B cell (primary cell): ENCODE data around the gene SUPT20HL1. TPM values are rescaled to one million over a fixed set of nuclear protein-coding genes. Genes with fewer than 3 reads are reported as not detected.

ENCODE experiments used
- ATAC-seq: fragments of 200-7000 bp; cut with Tn5 transposase; one replicate; pipeline ENCODE4 v1.10.0; 2021; ENCODE audit warnings: low read depth, mild to moderate bottlenecking, moderate number of reproducible peaks, moderate library complexity
- CTCF ChIA-PET: fragments of 350-600 bp; sonication (Branson Sonifier 250); formaldehyde crosslinking; loops from one replicate; lab custom pipeline; 2021; ENCODE audit warnings: antibody characterized with exemption, inconsistent platforms; lab: Charles Lee
- POLR2A ChIA-PET: fragments of 350-600 bp; sonication (Branson Sonifier 250); formaldehyde crosslinking; loops from one replicate; lab custom pipeline; 2021; ENCODE audit warnings: antibody characterized with exemption; lab: Charles Lee
- DNase-seq: peaks from one replicate; pipeline ENCODE4 v3.0.0; 2013
- H2AFZ ChIP-seq: 2 replicates; pipeline ENCODE4 v1.6.1; 2012; ENCODE audit warnings: mild to moderate bottlenecking, low read depth, low read length; ENCODE audit not compliant: insufficient read depth, poor library complexity, severe bottlenecking
- H3K27ac ChIP-seq, 2 donors: 1 replicate in 1 of 2; 2 replicates in 1 of 2; pipeline ENCODE4 v1.5.1; 2012 to 2013; ENCODE audit warnings: low read length in 2 of 2, mild to moderate bottlenecking in 2 of 2, moderate library complexity in 1 of 2
- H3K27me3 ChIP-seq, 4 experiments: fragments of 200-600 bp in 1 of 4; sonication (generic) in 1 of 4; replicated peaks in 1 of 4; 1 replicate in 2 of 4; 2 replicates in 2 of 4; pipeline versions ENCODE4 v1.6.1 to v1.7.0; 2013 to 2016; ENCODE audit warnings: low read length in 3 of 4, mild to moderate bottlenecking in 2 of 4, mixed read lengths in 1 of 4, moderate library complexity in 1 of 4; ENCODE audit not compliant: insufficient read depth in 4 of 4, control insufficient read depth in 3 of 4; ENCODE audit errors: control extremely low read depth in 1 of 4
- H3K36me3 ChIP-seq, 2 experiments: replicated peaks in 1 of 2; 1 replicate in 1 of 2; 2 replicates in 1 of 2; pipeline versions ENCODE4 v1.6.1 to v1.7.1; 2013; ENCODE audit warnings: low read length in 1 of 2; ENCODE audit not compliant: insufficient read depth in 2 of 2, control insufficient read depth in 1 of 2; ENCODE audit errors: control extremely low read depth in 1 of 2, extremely low read depth in 1 of 2
- H3K4me1 ChIP-seq, 2 donors: fragments of 200-600 bp in 1 of 2; sonication (generic) in 1 of 2; 1 replicate in 1 of 2; 2 replicates in 1 of 2; pipeline versions ENCODE4 v1.5.1 to v1.6.1; 2013 to 2017; ENCODE audit warnings: low read length in 2 of 2; ENCODE audit not compliant: control insufficient read depth in 2 of 2, insufficient read depth in 2 of 2
- H3K4me2 ChIP-seq: replicated peaks from 2 replicates; pipeline ENCODE3; 2012; ENCODE audit warnings: mild to moderate bottlenecking, low read depth, low read length; ENCODE audit not compliant: poor library complexity, severe bottlenecking
- H3K4me3 ChIP-seq, 5 experiments: fragments of 200-600 bp in 1 of 5; sonication (generic) in 1 of 5; 1 replicate in 3 of 5; 2 replicates in 2 of 5; pipeline versions ENCODE4 v1.5.1 to v1.7.0; 2011 to 2016; ENCODE audit warnings: low read length in 4 of 5, mild to moderate bottlenecking in 4 of 5, low read depth in 2 of 5, control low read depth in 1 of 5, moderate library complexity in 1 of 5; ENCODE audit not compliant: insufficient read depth in 1 of 5; ENCODE audit errors: control extremely low read depth in 1 of 5, extremely low read depth in 1 of 5
- H3K79me2 ChIP-seq: fragments of 200-600 bp; sonication (generic); one replicate; pipeline ENCODE4 v1.6.0; 2016; ENCODE audit warnings: low read length; ENCODE audit not compliant: control insufficient read depth, insufficient read depth
- H3K9ac ChIP-seq: fragments of 200-600 bp; sonication (generic); 2 replicates; pipeline ENCODE4 v1.6.1; 2017; ENCODE audit warnings: mild to moderate bottlenecking, low read length, moderate library complexity
- H3K9me3 ChIP-seq, 3 donors: one replicate each; pipeline versions ENCODE4 v1.6.1 to v1.7.1; 2013; ENCODE audit warnings: low read length in 2 of 3; ENCODE audit not compliant: control insufficient read depth in 2 of 3, insufficient read depth in 1 of 3; ENCODE audit errors: control extremely low read depth in 1 of 3
- H4K20me1 ChIP-seq: 2 replicates; pipeline ENCODE4 v1.6.0; 2012; ENCODE audit warnings: mild to moderate bottlenecking, low read length; ENCODE audit not compliant: insufficient read depth, control insufficient read depth, poor library complexity, severe bottlenecking
- H3K27ac Mint-ChIP-seq: one replicate; pipeline ENCODE4 v1.8.0; 2021; ENCODE audit warnings: mixed read lengths
- H3K27me3 Mint-ChIP-seq: one replicate; pipeline ENCODE4 v1.8.0; 2021; ENCODE audit warnings: mixed read lengths
- H3K4me1 Mint-ChIP-seq: one replicate; pipeline ENCODE4 v1.8.0; 2021; ENCODE audit warnings: mixed read lengths
- H3K4me3 Mint-ChIP-seq: one replicate; pipeline ENCODE4 v1.8.0; 2021; ENCODE audit warnings: mixed read lengths
- H3K9me3 Mint-ChIP-seq: one replicate; pipeline ENCODE4 v1.8.0; 2022; ENCODE audit warnings: mixed read lengths; ENCODE audit not compliant: insufficient read depth
- CTCF ChIP-seq: fragments of 200-600 bp; IDR thresholded peaks from one replicate; pipeline ENCODE4 v1.8.0; 2022; ENCODE audit warnings: antibody characterized with exemption, mild to moderate bottlenecking
- EZH2 ChIP-seq: IDR thresholded peaks from 2 replicates; pipeline ENCODE4 v1.6.1; 2012; ENCODE audit warnings: borderline replicate concordance, low read depth, mild to moderate bottlenecking, moderate library complexity, low read length; ENCODE audit not compliant: insufficient read depth, poor library complexity, severe bottlenecking
- WGBS: methylation state at CpG from one replicate; pipeline ENCODE4 v1.1.5; 2013; ENCODE audit warnings: missing lambda C conversion rate; ENCODE audit not compliant: insufficient coverage; 5-methylcytosine and 5-hydroxymethylcytosine counted together
- intact Hi-C: fragments of 100-400 bp; cut with micrococcal nuclease; formaldehyde crosslinking; loops from one replicate; pipeline ENCODE4 v1.10.0; 2022
- polyA plus RNA-seq: library from polyadenylated mRNA; depleted of rRNA; stranded (reverse); fragments of >200 nt; gene quantifications from 2 replicates; pipeline ENCODE4 v1.2.3, GENCODE V29; 2012
- total RNA-seq, 2 donors: library from RNA; stranded (reverse); fragments of 120-200 nt in 1 of 2; gene quantifications; 1 replicate in 1 of 2; 2 replicates in 1 of 2; pipeline versions ENCODE4 v1.2.3 to v1.2.4, GENCODE V29; 2013 to 2022

Gene SUPT20HL1
- total and polyA plus RNA-seq, 2 donors (not counting 1 experiment from before 2014, with no cell fraction given), result not detected

- no peaks in the 10 kb centered on the region for H3K36me3 ChIP-seq
- no peak for ATAC-seq
These were observed 12.6 kb upstream of the SUPT20HL1 start for GRCh38 chrX:24347881-24348280.

DNA sequence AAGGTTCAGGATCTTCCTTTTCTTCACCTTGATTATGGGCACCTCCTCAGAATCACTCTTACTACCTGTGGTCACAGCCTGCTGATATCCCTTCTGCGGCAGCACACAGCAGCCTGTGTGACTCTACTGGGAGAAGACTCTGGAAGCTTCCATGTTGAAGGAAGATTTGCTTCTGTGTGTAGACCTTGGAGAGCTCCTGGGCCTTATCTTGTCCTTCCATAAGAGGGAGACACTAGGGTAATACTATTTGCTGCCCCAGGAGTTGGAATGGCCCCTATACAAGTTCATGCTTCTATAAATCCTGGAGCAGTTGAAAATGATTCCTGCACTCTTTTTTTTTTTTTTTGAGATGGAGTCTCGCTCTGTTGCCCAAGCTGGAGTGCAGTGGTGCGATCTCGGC lies 10.2 kb upstream of the SUPT20HL1 start:
- intact Hi-C loops, result no loop called here
- no peaks in the 10 kb centered on the region for H3K9me3 Mint-ChIP-seq
- H3K4me3 Mint-ChIP-seq, result no peak overlapping the region
- ChIA-PET CTCF (no interaction called here), POLR2A (no interaction called here)
- Histone ChIP-seq H2AFZ (no peak overlapping the region), H3K4me3 (no peak overlapping the region), H3K9ac (no peak overlapping the region), H4K20me1 (no peaks in the 10 kb centered on the region), H3K4me2 (no peak overlapping the region), H3K4me1 (no peaks in the 10 kb centered on the region), H3K27ac (no peak overlapping the region), H3K79me2 (no peaks in the 10 kb centered on the region), H3K27me3 (no peaks in the 10 kb centered on the region), H3K9me3 (no peaks in the 10 kb centered on the region), H3K36me3 (no peaks in the 10 kb centered on the region)
- TF ChIP-seq EZH2, result no peak
- TF ChIP-seq CTCF, result no peak
- H3K27me3 Mint-ChIP-seq, result no peaks in the 10 kb centered on the region
- no peak overlapping the region for H3K27ac Mint-ChIP-seq
- no peak for DNase-seq
- no peak for ATAC-seq
- whole genome bisulfite sequencing, result no CpG with 5 or more reads among the region's 4 CpGs
- no peaks in the 10 kb centered on the region for H3K4me1 Mint-ChIP-seq

More at GRCh38 chrX:24347881-24348280, 12.6 kb upstream of the SUPT20HL1 start:
- WGBS, result no CpG with 5 or more reads among the region's 1 CpG
- H3K9me3 ChIP-seq, result no peaks in the 10 kb centered on the region
- Mint-ChIP-seq H3K4me1 (peaks cover 5% of the 10 kb centered on the region), H3K9me3 (no peaks in the 10 kb centered on the region), H3K4me3 (no peak overlapping the region), H3K27me3 (no peaks in the 10 kb centered on the region), H3K27ac (no peak overlapping the region)
- no peaks in the 10 kb centered on the region for H3K27me3 ChIP-seq
- H3K27ac ChIP-seq, result no peak overlapping the region
- intact Hi-C loops, result no loop called here
- ChIA-PET CTCF (interaction anchor here (0.5 kb wide), 1 partner anchor 256 kb away, joined by 3 read pairs; no protein-coding TSS in a partner anchor), POLR2A (no interaction called here)
- TF ChIP-seq CTCF (no peak), EZH2 (no peak)
- H3K4me3 ChIP-seq, result no peak overlapping the region
- no peak overlapping the region for H2AFZ ChIP-seq
- H3K9ac ChIP-seq, result no peak overlapping the region
- no peaks in the 10 kb centered on the region for H4K20me1 ChIP-seq
- no peaks in the 10 kb centered on the region for H3K4me1 ChIP-seq
- no peak overlapping the region for H3K4me2 ChIP-seq
- no peaks in the 10 kb centered on the region for H3K79me2 ChIP-seq
- no peak for DNase-seq
